Placental epithelial cell (primary cell): ENCODE results near the gene THAP2. TPM values are rescaled to one million over a fixed set of nuclear protein-coding genes. Genes with fewer than 3 reads are reported as not detected.

Experiments used
- small RNA-seq: library from RNA; depleted of rRNA; stranded (forward); fragments of <200 nt; gene quantifications from one replicate; pipeline ENCODE3, GENCODE V24; 2012
- total RNA-seq: library from RNA; depleted of rRNA; stranded (reverse); fragments of >200 nt; gene quantifications from 2 replicates; pipeline ENCODE4 v1.2.3, GENCODE V29; 2012

THAP2 gene
- total RNA-seq = 2.8 and 3.1 TPM in 2 replicates

DNA sequence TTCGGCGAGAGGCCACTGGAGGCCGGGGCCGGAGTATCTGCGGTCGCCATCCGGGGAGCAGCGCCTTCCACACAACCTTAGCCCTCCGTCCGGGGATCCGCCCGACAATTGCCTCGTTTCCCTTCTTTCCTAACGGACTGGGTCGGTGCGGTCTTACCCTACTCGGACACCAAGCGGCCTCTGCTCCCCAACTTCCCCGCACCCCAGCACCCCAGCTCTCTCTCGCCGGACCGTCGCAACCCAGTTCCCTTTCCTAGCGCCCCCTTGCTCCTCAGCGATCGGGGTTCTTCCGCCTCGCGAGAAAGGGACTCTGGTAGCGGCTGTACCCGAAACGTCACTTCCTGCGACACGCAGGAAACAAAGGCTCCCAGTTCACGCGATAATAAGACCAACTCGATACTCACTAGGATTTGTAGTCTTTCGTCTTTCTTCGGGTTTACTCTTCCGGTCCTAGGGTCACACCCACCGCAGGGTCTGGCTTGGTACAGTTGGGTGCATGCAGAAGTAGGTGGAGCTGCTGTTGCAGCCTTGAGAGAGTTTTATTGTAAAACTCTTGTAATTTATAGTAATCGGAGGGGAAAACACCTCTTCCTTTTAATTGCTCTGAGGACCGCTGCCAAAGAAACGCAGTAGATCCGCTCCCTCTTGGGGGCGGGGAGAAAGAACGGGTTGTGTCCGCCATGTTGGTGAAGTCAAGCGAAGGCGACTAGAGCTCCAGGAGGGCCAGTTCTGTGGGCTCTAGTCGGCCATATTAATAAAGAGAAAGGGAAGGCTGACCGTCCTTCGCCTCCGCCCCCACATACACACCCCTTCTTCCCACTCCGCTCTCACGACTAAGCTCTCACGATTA, at the start of gene THAP2, which contains the start of gene ZFC3H1:
THAP2 (plus strand) TSS at position 741 of the 850 bp plus-strand sequence. CDS start 209 bp downstream, outside the sequence.
ZFC3H1 (minus strand) TSS at position 288 of the 850 bp plus-strand sequence; CDS start at position 50, 238 bp downstream.

DNA sequence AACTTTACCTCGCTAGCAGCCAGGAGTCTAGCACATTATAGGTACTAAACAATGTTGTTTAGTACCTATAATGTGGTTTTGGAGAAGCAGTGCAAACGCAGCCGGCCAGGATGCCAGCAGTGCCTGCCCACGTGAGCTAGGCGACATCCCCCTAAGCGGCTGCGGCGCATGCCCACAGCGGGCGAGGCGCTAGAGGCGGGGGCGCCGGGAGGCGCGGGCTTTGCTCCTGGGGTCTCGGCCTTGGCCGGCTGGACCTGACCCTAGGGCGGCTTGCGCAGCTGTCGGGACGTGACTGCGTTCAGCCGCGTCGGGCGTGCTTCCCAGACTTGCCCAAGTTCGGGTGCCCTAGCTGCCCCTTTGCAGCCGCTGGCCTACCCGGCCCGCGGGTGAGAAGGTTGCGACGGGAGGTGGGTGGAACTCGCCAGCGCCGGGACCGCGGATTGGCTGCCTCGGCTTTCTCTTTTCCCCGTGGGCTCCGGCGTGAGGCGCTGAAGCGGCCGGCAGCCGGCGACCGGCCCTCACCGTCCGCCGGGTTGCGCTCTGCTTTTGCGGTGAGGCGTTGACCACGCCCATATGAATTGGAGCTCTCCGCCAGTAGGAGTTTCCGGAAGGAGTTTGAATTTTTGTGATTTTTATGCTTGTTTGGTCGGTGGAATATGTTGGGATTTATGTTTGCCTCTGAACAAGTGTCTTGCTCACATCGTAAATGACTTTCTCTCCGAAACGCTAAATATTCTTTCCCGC, 22.0 kb downstream of the THAP2 start, which contains the start of gene TMEM19:
TMEM19 (plus strand) TSS at position 169 of the 744 bp plus-strand sequence. CDS start 599 bp downstream, outside the sequence.

Small RNAs within 50 kb of the gene (small RNA-seq; reads per million reads assigned to genes)
- gene RF00560 = 0.12 reads per million

Other genes starting within 250 kb of the THAP2 start
- 4.4 and 7.5 TPM in 2 replicates for gene LGR5, start 224.5 kb upstream of the THAP2 start, total RNA-seq
- 38.1 and 49.1 TPM in 2 replicates for gene ZFC3H1, start 453 bp upstream of the THAP2 start, total RNA-seq
- gene TMEM19, start 21.8 kb downstream of the THAP2 start, total RNA-seq = 21.6 and 47.9 TPM in 2 replicates
- 8.6 and 23.4 TPM in 2 replicates for gene RAB21, start 90.6 kb downstream of the THAP2 start, total RNA-seq
- gene TBC1D15, start 175.5 kb downstream of the THAP2 start, total RNA-seq = 11.8 and 19.2 TPM in 2 replicates